Measurements from ENCODE around the gene FMO5.
"Not testable (repeated sequence)": the region's sequence is repeated elsewhere in the genome, so short reads cannot be mapped to it uniquely, and the experiment has no call there.

Gene FMO5

GRCh38 chr1:147208619-147209018 is 16.5 kb downstream of the FMO5 start:
- no peak overlapping the region for H3K27ac ChIP-seq (ENCODE audit: low read length)
- no peak overlapping the region for H3K4me3 ChIP-seq (ENCODE audit: low read length)
- no CpG with 5 or more reads among the region's 7 CpGs for WGBS (ENCODE audit: insufficient coverage, insufficient read length)
- H3K4me1 ChIP-seq (ENCODE audit: control insufficient read depth, insufficient read depth, low read length) = no peaks in the 10 kb centered on the region
- no peaks in the 10 kb centered on the region for H3K36me3 ChIP-seq (ENCODE audit: control insufficient read depth, insufficient read depth, low read length)
- no peak for DNase-seq (ENCODE audit: low read depth, low spot score)
- no peaks in the 10 kb centered on the region for H3K27me3 ChIP-seq (ENCODE audit: control insufficient read depth, insufficient read depth, low read length)
- no peaks in the 10 kb centered on the region for H3K9me3 ChIP-seq (ENCODE audit: control insufficient read depth, insufficient read depth, low read length)

GRCh38 chr1:147207192-147207591 is 17.9 kb downstream of the FMO5 start:
- WGBS (ENCODE audit: insufficient coverage, insufficient read length) = no CpG with 5 or more reads among the region's 1 CpG
- no peaks in the 10 kb centered on the region for H3K27me3 ChIP-seq (ENCODE audit: control insufficient read depth, insufficient read depth, low read length)
- no peaks in the 10 kb centered on the region for H3K9me3 ChIP-seq (ENCODE audit: control insufficient read depth, insufficient read depth, low read length)
- H3K27ac ChIP-seq (ENCODE audit: low read length) = no peak overlapping the region
- H3K36me3 ChIP-seq (ENCODE audit: control insufficient read depth, insufficient read depth, low read length) = no peaks in the 10 kb centered on the region
- DNase-seq (ENCODE audit: low read depth, low spot score) = no peak
- no peaks in the 10 kb centered on the region for H3K4me1 ChIP-seq (ENCODE audit: control insufficient read depth, insufficient read depth, low read length)
- H3K4me3 ChIP-seq (ENCODE audit: low read length) = no peak overlapping the region

GRCh38 chr1:147204080-147204479 is 21.1 kb downstream of the FMO5 start:
- Histone ChIP-seq H3K9me3 (ENCODE audit: control insufficient read depth, insufficient read depth, low read length) (no peaks in the 10 kb centered on the region), H3K27me3 (ENCODE audit: control insufficient read depth, insufficient read depth, low read length) (no peaks in the 10 kb centered on the region), H3K27ac (ENCODE audit: low read length) (no peak overlapping the region), H3K4me1 (ENCODE audit: control insufficient read depth, insufficient read depth, low read length) (no peaks in the 10 kb centered on the region), H3K4me3 (ENCODE audit: low read length) (no peak overlapping the region), H3K36me3 (ENCODE audit: control insufficient read depth, insufficient read depth, low read length) (no peaks in the 10 kb centered on the region)
- no peak for DNase-seq (ENCODE audit: low read depth, low spot score)
- no CpG with 5 or more reads among the region's 3 CpGs for WGBS (ENCODE audit: insufficient coverage, insufficient read length)

GRCh38 chr1:147202576-147202975 is 22.6 kb downstream of the FMO5 start:
- Histone ChIP-seq H3K27me3 (ENCODE audit: control insufficient read depth, insufficient read depth, low read length) (no peaks in the 10 kb centered on the region), H3K9me3 (ENCODE audit: control insufficient read depth, insufficient read depth, low read length) (no peaks in the 10 kb centered on the region), H3K36me3 (ENCODE audit: control insufficient read depth, insufficient read depth, low read length) (no peaks in the 10 kb centered on the region), H3K4me1 (ENCODE audit: control insufficient read depth, insufficient read depth, low read length) (no peaks in the 10 kb centered on the region), H3K27ac (ENCODE audit: low read length) (no peak overlapping the region), H3K4me3 (ENCODE audit: low read length) (no peak overlapping the region)
- DNase-seq (ENCODE audit: low read depth, low spot score) = no peak
- WGBS (ENCODE audit: insufficient coverage, insufficient read length) = no CpG with 5 or more reads among the region's 2 CpGs

- no peaks in the 10 kb centered on the region for H3K36me3 ChIP-seq (ENCODE audit: control insufficient read depth, insufficient read depth, low read length)
- no peaks in the 10 kb centered on the region for H3K27me3 ChIP-seq (ENCODE audit: control insufficient read depth, insufficient read depth, low read length)
- no peaks in the 10 kb centered on the region for H3K4me1 ChIP-seq (ENCODE audit: control insufficient read depth, insufficient read depth, low read length)
- no peak overlapping the region for H3K27ac ChIP-seq (ENCODE audit: low read length)
- no peak overlapping the region for H3K4me3 ChIP-seq (ENCODE audit: low read length)
- H3K9me3 ChIP-seq (ENCODE audit: control insufficient read depth, insufficient read depth, low read length) = no peaks in the 10 kb centered on the region
- no peak for DNase-seq (ENCODE audit: low read depth, low spot score)
- WGBS (ENCODE audit: insufficient coverage, insufficient read length) = no CpG with 5 or more reads among the region's 1 CpG
Measured at GRCh38 chr1:147201786-147202185, 23.4 kb downstream of the FMO5 start.

- DNase-seq (ENCODE audit: low read depth, low spot score) = no peak
- no peaks in the 10 kb centered on the region for H3K27me3 ChIP-seq (ENCODE audit: control insufficient read depth, insufficient read depth, low read length)
- no peaks in the 10 kb centered on the region for H3K9me3 ChIP-seq (ENCODE audit: control insufficient read depth, insufficient read depth, low read length)
- H3K4me3 ChIP-seq (ENCODE audit: low read length) = no peak overlapping the region
- H3K4me1 ChIP-seq (ENCODE audit: control insufficient read depth, insufficient read depth, low read length) = no peaks in the 10 kb centered on the region
- no peak overlapping the region for H3K27ac ChIP-seq (ENCODE audit: low read length)
- no peaks in the 10 kb centered on the region for H3K36me3 ChIP-seq (ENCODE audit: control insufficient read depth, insufficient read depth, low read length)
- WGBS (ENCODE audit: insufficient coverage, insufficient read length) = no CpG with 5 or more reads among the region's 4 CpGs
Measured at GRCh38 chr1:147201276-147201675, 23.9 kb downstream of the FMO5 start.

- H3K36me3 ChIP-seq (ENCODE audit: control insufficient read depth, insufficient read depth, low read length); H3K9me3 ChIP-seq (ENCODE audit: control insufficient read depth, insufficient read depth, low read length); H3K27me3 ChIP-seq (ENCODE audit: control insufficient read depth, insufficient read depth, low read length); H3K4me1 ChIP-seq (ENCODE audit: control insufficient read depth, insufficient read depth, low read length); DNase-seq (ENCODE audit: low read depth, low spot score); H3K4me3 ChIP-seq (ENCODE audit: low read length); H3K27ac ChIP-seq (ENCODE audit: low read length): not testable (repeated sequence)
- WGBS (ENCODE audit: insufficient coverage, insufficient read length) = no CpG with 5 or more reads among the region's 3 CpGs
Measured at GRCh38 chr1:147197324-147197723, 27.8 kb downstream of the FMO5 start.

GRCh38 chr1:147189514-147189913 is 35.6 kb downstream of the FMO5 start:
- Histone ChIP-seq H3K36me3 (ENCODE audit: control insufficient read depth, insufficient read depth, low read length) (no peaks in the 10 kb centered on the region), H3K4me1 (ENCODE audit: control insufficient read depth, insufficient read depth, low read length) (no peaks in the 10 kb centered on the region), H3K27ac (ENCODE audit: low read length) (no peak overlapping the region), H3K27me3 (ENCODE audit: control insufficient read depth, insufficient read depth, low read length) (no peaks in the 10 kb centered on the region), H3K4me3 (ENCODE audit: low read length) (no peak overlapping the region), H3K9me3 (ENCODE audit: control insufficient read depth, insufficient read depth, low read length) (no peaks in the 10 kb centered on the region)
- WGBS (ENCODE audit: insufficient coverage, insufficient read length) = no CpG with 5 or more reads among the region's 2 CpGs
- DNase-seq (ENCODE audit: low read depth, low spot score) = no peak

- H3K36me3 ChIP-seq (ENCODE audit: control insufficient read depth, insufficient read depth, low read length) = no peaks in the 10 kb centered on the region
- H3K4me1 ChIP-seq (ENCODE audit: control insufficient read depth, insufficient read depth, low read length) = no peaks in the 10 kb centered on the region
- no CpG with 5 or more reads among the region's 2 CpGs for WGBS (ENCODE audit: insufficient coverage, insufficient read length)
- no peak for DNase-seq (ENCODE audit: low read depth, low spot score)
- no peak overlapping the region for H3K27ac ChIP-seq (ENCODE audit: low read length)
- H3K9me3 ChIP-seq (ENCODE audit: control insufficient read depth, insufficient read depth, low read length) = no peaks in the 10 kb centered on the region
- H3K27me3 ChIP-seq (ENCODE audit: control insufficient read depth, insufficient read depth, low read length) = no peaks in the 10 kb centered on the region
- no peak overlapping the region for H3K4me3 ChIP-seq (ENCODE audit: low read length)
Measured at GRCh38 chr1:147185432-147185831, 39.7 kb downstream of the FMO5 start.

GRCh38 chr1:147177611-147178380 is 47.3 kb downstream of the FMO5 start:
- H3K36me3 ChIP-seq (ENCODE audit: control insufficient read depth, insufficient read depth, low read length) = no peaks in the 10 kb centered on the region
- no peaks in the 10 kb centered on the region for H3K9me3 ChIP-seq (ENCODE audit: control insufficient read depth, insufficient read depth, low read length)
- no CpG with 5 or more reads among the region's 36 CpGs for WGBS (ENCODE audit: insufficient coverage, insufficient read length)
- no peaks in the 10 kb centered on the region for H3K27me3 ChIP-seq (ENCODE audit: control insufficient read depth, insufficient read depth, low read length)
- H3K27ac ChIP-seq (ENCODE audit: low read length) = no peak overlapping the region
- no peak for DNase-seq (ENCODE audit: low read depth, low spot score)
- H3K4me3 ChIP-seq (ENCODE audit: low read length) = no peak overlapping the region
- H3K4me1 ChIP-seq (ENCODE audit: control insufficient read depth, insufficient read depth, low read length) = no peaks in the 10 kb centered on the region; the same call in 1 of the 2 replicates

Data from iPS DF 6.9 (cell line).